Upper lobe of left lung (tissue), 4 donors: ENCODE measurements around the gene ENDOD1.

ENCODE experiments used
- POLR2A ChIP-seq, 4 donors: fragments of 450-650 bp; IDR thresholded peaks; one replicate each; pipeline ENCODE4 v1.5.1; 2016 to 2017; ENCODE audit warnings: antibody characterized with exemption in 4 of 4, mild to moderate bottlenecking in 2 of 4
- TF ChIP-seq, protein P1 (sequence below), 6 experiments: fragments of 450-650 bp in 4 of 6; fragments of 200-600 bp in 2 of 6; sonication (generic) in 2 of 6; IDR thresholded peaks; one replicate each; pipeline ENCODE4 v1.5.1; 2016 to 2019; ENCODE audit warnings: antibody characterized with exemption in 6 of 6

DNA sequence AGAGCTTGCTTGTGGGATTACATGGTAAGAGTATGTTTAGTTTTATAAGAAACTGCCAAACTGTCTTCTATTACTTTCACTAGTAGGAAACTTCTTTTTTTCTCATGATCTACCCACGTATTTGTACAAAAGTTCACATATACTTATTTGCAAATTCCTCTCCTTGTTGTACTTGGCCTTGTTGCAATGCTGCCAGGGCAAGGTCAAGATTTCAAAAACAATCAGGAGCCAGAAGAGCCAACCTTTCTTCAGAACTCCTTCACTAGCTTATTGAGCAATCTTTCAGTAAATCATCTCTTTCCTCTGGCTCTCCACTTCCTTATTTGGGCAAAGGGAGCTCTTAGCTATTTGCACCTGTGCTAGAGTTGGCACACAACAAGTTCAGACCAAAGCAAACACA is 13.2 kb upstream of the ENDOD1 start:
- TF ChIP-seq, protein P1, sequence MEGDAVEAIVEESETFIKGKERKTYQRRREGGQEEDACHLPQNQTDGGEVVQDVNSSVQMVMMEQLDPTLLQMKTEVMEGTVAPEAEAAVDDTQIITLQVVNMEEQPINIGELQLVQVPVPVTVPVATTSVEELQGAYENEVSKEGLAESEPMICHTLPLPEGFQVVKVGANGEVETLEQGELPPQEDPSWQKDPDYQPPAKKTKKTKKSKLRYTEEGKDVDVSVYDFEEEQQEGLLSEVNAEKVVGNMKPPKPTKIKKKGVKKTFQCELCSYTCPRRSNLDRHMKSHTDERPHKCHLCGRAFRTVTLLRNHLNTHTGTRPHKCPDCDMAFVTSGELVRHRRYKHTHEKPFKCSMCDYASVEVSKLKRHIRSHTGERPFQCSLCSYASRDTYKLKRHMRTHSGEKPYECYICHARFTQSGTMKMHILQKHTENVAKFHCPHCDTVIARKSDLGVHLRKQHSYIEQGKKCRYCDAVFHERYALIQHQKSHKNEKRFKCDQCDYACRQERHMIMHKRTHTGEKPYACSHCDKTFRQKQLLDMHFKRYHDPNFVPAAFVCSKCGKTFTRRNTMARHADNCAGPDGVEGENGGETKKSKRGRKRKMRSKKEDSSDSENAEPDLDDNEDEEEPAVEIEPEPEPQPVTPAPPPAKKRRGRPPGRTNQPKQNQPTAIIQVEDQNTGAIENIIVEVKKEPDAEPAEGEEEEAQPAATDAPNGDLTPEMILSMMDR (IDR thresholded peaks at IDR 0.05): no peak
- TF ChIP-seq POLR2A (IDR thresholded peaks at IDR 0.05): no peak
